ENCODE measurements around the gene IFT43. TPM values are rescaled to one million over a fixed set of nuclear protein-coding genes. Genes with fewer than 3 reads are reported as not detected.

Gene IFT43
- total RNA-seq, 1 experiment from 2014 or later: 20.0 TPM

DNA sequence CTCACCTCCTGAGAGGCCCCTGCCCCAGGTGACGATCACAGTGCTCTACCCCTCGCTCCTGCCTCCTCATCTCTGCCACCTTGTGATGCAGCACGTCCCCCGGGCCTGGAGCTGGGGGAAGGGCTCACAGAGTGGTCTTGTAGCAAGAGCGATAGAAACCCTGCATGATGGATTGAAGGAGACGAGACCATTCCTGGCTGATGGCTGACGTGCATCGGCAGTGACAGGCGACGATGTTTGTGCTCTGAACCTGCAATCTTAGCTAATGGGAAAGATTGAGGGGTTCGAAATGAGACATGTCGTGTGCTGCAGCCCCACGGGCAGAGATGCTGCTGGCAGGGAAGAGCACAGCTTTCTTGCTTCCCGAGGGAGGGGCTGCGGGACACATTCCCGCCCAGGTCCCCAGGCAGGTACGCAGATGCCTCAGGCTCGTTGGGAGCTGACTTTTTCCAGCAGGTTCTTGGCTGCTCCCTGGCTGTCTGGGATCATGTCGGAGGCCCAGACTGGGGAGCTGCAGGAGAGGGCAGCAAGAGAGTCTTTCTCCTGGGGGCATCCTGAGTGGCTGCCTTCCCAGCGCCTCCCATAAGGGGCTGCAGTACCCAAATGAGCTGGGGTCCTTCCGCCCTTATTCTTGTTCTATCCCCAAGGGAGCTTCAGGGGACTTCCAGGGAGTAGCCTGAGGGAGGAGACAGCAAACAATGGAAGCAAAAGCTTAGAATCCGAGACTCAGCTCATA lies 127.5 kb downstream of the IFT43 start:
- H3K9me3 ChIP-seq (ENCODE audit: control insufficient read depth, insufficient read depth, low read depth, low read length): no peaks in the 10 kb centered on the region
- no peak overlapping the region for H3K4me3 ChIP-seq (ENCODE audit: low read depth in 2 of 2, low read length in 2 of 2)
- no peaks in the 10 kb centered on the region for H3K36me3 ChIP-seq (ENCODE audit: control insufficient read depth, insufficient read depth, low read length)
- intact Hi-C loops (cut with micrococcal nuclease; ENCODE audit: unreplicated experiment) (no loop called here), in situ Hi-C loops (cut with HindIII; ENCODE audit: low pct_unique_long_range_greater_than_20kb, low sequenced_read_pairs) (no loop called here)
- no peaks in the 10 kb centered on the region for H3K4me1 ChIP-seq (ENCODE audit: control insufficient read depth, insufficient read depth, low read length)
- POLR2A ChIA-PET: interaction anchor here (0.6 kb wide), 1 partner anchor 69 kb away, joined by 3 read pairs; no protein-coding TSS in a partner anchor
- ATAC-seq (no peak), DNase-seq (ENCODE audit: low read depth, low spot score) (no peak)
- no peaks in the 10 kb centered on the region for H3K27me3 ChIP-seq (ENCODE audit: control insufficient read depth, insufficient read depth, low read length)
- TF ChIP-seq, protein P1, sequence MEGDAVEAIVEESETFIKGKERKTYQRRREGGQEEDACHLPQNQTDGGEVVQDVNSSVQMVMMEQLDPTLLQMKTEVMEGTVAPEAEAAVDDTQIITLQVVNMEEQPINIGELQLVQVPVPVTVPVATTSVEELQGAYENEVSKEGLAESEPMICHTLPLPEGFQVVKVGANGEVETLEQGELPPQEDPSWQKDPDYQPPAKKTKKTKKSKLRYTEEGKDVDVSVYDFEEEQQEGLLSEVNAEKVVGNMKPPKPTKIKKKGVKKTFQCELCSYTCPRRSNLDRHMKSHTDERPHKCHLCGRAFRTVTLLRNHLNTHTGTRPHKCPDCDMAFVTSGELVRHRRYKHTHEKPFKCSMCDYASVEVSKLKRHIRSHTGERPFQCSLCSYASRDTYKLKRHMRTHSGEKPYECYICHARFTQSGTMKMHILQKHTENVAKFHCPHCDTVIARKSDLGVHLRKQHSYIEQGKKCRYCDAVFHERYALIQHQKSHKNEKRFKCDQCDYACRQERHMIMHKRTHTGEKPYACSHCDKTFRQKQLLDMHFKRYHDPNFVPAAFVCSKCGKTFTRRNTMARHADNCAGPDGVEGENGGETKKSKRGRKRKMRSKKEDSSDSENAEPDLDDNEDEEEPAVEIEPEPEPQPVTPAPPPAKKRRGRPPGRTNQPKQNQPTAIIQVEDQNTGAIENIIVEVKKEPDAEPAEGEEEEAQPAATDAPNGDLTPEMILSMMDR (IDR thresholded peaks at IDR 0.05): no peak
- TF ChIP-seq TCF7L2 (IDR thresholded peaks at IDR 0.05; ENCODE audit: low read depth, low read length) (no peak), POLR2AphosphoS5 (IDR thresholded peaks at IDR 0.05; ENCODE audit: low read depth, low read length) (no peak), SIN3A (IDR thresholded peaks at IDR 0.05; ENCODE audit: borderline replicate concordance, insufficient read depth, low read depth, low read length) (no peak)
- TF ChIP-seq, protein P2, sequence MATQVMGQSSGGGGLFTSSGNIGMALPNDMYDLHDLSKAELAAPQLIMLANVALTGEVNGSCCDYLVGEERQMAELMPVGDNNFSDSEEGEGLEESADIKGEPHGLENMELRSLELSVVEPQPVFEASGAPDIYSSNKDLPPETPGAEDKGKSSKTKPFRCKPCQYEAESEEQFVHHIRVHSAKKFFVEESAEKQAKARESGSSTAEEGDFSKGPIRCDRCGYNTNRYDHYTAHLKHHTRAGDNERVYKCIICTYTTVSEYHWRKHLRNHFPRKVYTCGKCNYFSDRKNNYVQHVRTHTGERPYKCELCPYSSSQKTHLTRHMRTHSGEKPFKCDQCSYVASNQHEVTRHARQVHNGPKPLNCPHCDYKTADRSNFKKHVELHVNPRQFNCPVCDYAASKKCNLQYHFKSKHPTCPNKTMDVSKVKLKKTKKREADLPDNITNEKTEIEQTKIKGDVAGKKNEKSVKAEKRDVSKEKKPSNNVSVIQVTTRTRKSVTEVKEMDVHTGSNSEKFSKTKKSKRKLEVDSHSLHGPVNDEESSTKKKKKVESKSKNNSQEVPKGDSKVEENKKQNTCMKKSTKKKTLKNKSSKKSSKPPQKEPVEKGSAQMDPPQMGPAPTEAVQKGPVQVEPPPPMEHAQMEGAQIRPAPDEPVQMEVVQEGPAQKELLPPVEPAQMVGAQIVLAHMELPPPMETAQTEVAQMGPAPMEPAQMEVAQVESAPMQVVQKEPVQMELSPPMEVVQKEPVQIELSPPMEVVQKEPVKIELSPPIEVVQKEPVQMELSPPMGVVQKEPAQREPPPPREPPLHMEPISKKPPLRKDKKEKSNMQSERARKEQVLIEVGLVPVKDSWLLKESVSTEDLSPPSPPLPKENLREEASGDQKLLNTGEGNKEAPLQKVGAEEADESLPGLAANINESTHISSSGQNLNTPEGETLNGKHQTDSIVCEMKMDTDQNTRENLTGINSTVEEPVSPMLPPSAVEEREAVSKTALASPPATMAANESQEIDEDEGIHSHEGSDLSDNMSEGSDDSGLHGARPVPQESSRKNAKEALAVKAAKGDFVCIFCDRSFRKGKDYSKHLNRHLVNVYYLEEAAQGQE (IDR thresholded peaks at IDR 0.05; ENCODE audit: insufficient read depth in 1 of 2, low read depth in 2 of 2, low read length in 1 of 2): no peak
- BruUV-seq (replicated peaks): no TSS peak
- CTCF ChIA-PET: interaction anchor here (0.6 kb wide), 1 partner anchor 69 kb away, joined by 5 read pairs; no protein-coding TSS in a partner anchor
- H3K27ac ChIP-seq (ENCODE audit: low read length): no peak overlapping the region

DNA sequence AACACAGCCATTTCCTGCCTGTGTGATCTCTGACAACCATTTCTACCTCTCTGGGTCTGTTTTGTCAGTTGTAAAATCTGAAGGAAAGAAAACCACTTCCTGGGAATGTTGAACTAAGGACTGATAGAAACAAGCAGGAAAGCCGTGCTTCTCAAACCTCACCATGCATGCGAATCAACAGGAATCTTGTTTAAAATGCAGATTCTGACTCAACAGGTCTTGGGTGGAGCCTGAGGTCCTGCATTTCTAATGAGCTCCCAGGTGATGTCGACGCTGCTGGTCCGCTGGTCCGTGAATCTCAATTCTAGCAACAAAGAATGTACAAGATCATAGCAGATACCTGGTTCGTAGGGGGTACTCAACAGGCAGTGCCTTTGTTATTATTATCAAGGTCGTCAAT lies 128.1 kb downstream of the IFT43 start:
- BruUV-seq (replicated peaks): no TSS peak
- Histone ChIP-seq H3K4me1 (ENCODE audit: control insufficient read depth, insufficient read depth, low read length) (no peaks in the 10 kb centered on the region), H3K27me3 (ENCODE audit: control insufficient read depth, insufficient read depth, low read length) (no peaks in the 10 kb centered on the region), H3K36me3 (ENCODE audit: control insufficient read depth, insufficient read depth, low read length) (no peaks in the 10 kb centered on the region), H3K27ac (ENCODE audit: low read length) (no peak overlapping the region), H3K9me3 (ENCODE audit: control insufficient read depth, insufficient read depth, low read depth, low read length) (no peaks in the 10 kb centered on the region), H3K4me3 (ENCODE audit: low read depth in 2 of 2, low read length in 2 of 2) (no peak overlapping the region)
- intact Hi-C loops (cut with micrococcal nuclease; ENCODE audit: unreplicated experiment) (no loop called here), in situ Hi-C loops (cut with HindIII; ENCODE audit: low pct_unique_long_range_greater_than_20kb, low sequenced_read_pairs) (no loop called here)
- POLR2A ChIA-PET: no interaction called here
- ATAC-seq (no peak), DNase-seq (ENCODE audit: low read depth, low spot score) (no peak)
- no peak for TF ChIP-seq TCF7L2 (IDR thresholded peaks at IDR 0.05; ENCODE audit: low read depth, low read length)
- TF ChIP-seq, protein P2 (IDR thresholded peaks at IDR 0.05; ENCODE audit: insufficient read depth in 1 of 2, low read depth in 2 of 2, low read length in 1 of 2): no peak
- TF ChIP-seq POLR2AphosphoS5 (IDR thresholded peaks at IDR 0.05; ENCODE audit: low read depth, low read length): no peak
- no peak for TF ChIP-seq SIN3A (IDR thresholded peaks at IDR 0.05; ENCODE audit: borderline replicate concordance, insufficient read depth, low read depth, low read length)
- CTCF ChIA-PET: no interaction called here

Data from Panc1 (cell line).